HEK293 (cell line): ENCODE measurements around the gene HARS1.

Experiments used
- BCL11A ChIP-seq: fragments of 450-650 bp; formaldehyde crosslinking; IDR thresholded peaks from 2 replicates; pipeline ENCODE4 v1.5.1; 2016; ENCODE audit warnings: low read depth, missing biosample characterization, missing genetic modification characterization
- BCL11B ChIP-seq: fragments of 450-650 bp; formaldehyde crosslinking; IDR thresholded peaks from 2 replicates; pipeline ENCODE4 v1.5.1; 2016; ENCODE audit warnings: low read depth, missing biosample characterization, missing genetic modification characterization
- GLI4 ChIP-seq: fragments of 450-650 bp; formaldehyde crosslinking; IDR thresholded peaks from 2 replicates; pipeline ENCODE4 v1.5.1; 2016; ENCODE audit warnings: missing biosample characterization, missing genetic modification characterization
- KLF9 ChIP-seq: fragments of 450-650 bp; formaldehyde crosslinking; IDR thresholded peaks from 2 replicates; pipeline ENCODE4 v1.5.1; 2016; ENCODE audit warnings: missing biosample characterization, missing genetic modification characterization, low read depth
- MEIS1 ChIP-seq: sonication (generic); formaldehyde crosslinking; IDR thresholded peaks from 2 replicates; pipeline ENCODE4 v1.8.1; 2022; ENCODE audit warnings: missing genetic modification reagents, mild to moderate bottlenecking, borderline replicate concordance
- SCRT2 ChIP-seq: fragments of 450-650 bp; formaldehyde crosslinking; IDR thresholded peaks from 2 replicates; pipeline ENCODE4 v1.5.1; 2016; ENCODE audit warnings: missing biosample characterization, missing genetic modification characterization
- SP7 ChIP-seq: fragments of 450-650 bp; formaldehyde crosslinking; IDR thresholded peaks from 2 replicates; pipeline ENCODE4 v1.5.1; 2016; ENCODE audit warnings: missing biosample characterization, missing genetic modification characterization
- ZBTB1 ChIP-seq: fragments of 450-650 bp; formaldehyde crosslinking; IDR thresholded peaks from 2 replicates; pipeline ENCODE4 v1.5.1; 2016; ENCODE audit warnings: missing biosample characterization, missing genetic modification characterization
- ZBTB7A ChIP-seq: fragments of 450-650 bp; formaldehyde crosslinking; IDR thresholded peaks from 2 replicates; pipeline ENCODE4 v1.5.1; 2016; ENCODE audit warnings: low read depth, missing biosample characterization, missing genetic modification characterization
- ZFHX2 ChIP-seq: fragments of 450-650 bp; formaldehyde crosslinking; conservative IDR thresholded peaks from 2 replicates; pipeline ENCODE4 v1.5.1; 2016; ENCODE audit warnings: missing biosample characterization, missing genetic modification characterization
- ZFP69B ChIP-seq: fragments of 450-650 bp; formaldehyde crosslinking; IDR thresholded peaks from 2 replicates; pipeline ENCODE4 v1.5.1; 2016; ENCODE audit warnings: missing biosample characterization, missing genetic modification characterization
- ZNF10 ChIP-seq: fragments of 450-650 bp; formaldehyde crosslinking; IDR thresholded peaks from 2 replicates; pipeline ENCODE4 v1.5.1; 2017; ENCODE audit warnings: missing biosample characterization, missing genetic modification characterization
- ZNF114 ChIP-seq: fragments of 450-650 bp; formaldehyde crosslinking; IDR thresholded peaks from 2 replicates; pipeline ENCODE4 v1.5.0; 2017; ENCODE audit warnings: missing biosample characterization, missing genetic modification characterization
- ZNF354C ChIP-seq: fragments of 450-650 bp; formaldehyde crosslinking; IDR thresholded peaks from 2 replicates; pipeline ENCODE4 v1.5.1; 2016; ENCODE audit warnings: missing biosample characterization, missing genetic modification characterization, low read depth, borderline replicate concordance
- ZNF37A ChIP-seq: fragments of 450-650 bp; IDR thresholded peaks from 2 replicates; pipeline ENCODE4 v1.5.1; 2018; ENCODE audit warnings: missing biosample characterization, missing genetic modification characterization
- ZNF391 ChIP-seq: fragments of 450-650 bp; formaldehyde crosslinking; IDR thresholded peaks from 2 replicates; pipeline ENCODE4 v1.5.1; 2016; ENCODE audit warnings: low read depth, missing biosample characterization, missing genetic modification characterization, borderline replicate concordance
- ZNF544 ChIP-seq: fragments of 450-650 bp; formaldehyde crosslinking; IDR thresholded peaks from 2 replicates; pipeline ENCODE4 v1.5.0; 2017; ENCODE audit warnings: missing biosample characterization, missing genetic modification characterization
- ZNF548 ChIP-seq: fragments of 450-650 bp; formaldehyde crosslinking; IDR thresholded peaks from 2 replicates; pipeline ENCODE4 v1.5.1; 2016; ENCODE audit warnings: missing biosample characterization, missing genetic modification characterization
- ZNF585B ChIP-seq: fragments of 450-650 bp; formaldehyde crosslinking; IDR thresholded peaks from 2 replicates; pipeline ENCODE4 v1.5.1; 2016; ENCODE audit warnings: missing biosample characterization, missing genetic modification characterization
- ZNF776 ChIP-seq: fragments of 450-650 bp; formaldehyde crosslinking; IDR thresholded peaks from 2 replicates; pipeline ENCODE4 v1.5.0; 2017; ENCODE audit warnings: missing biosample characterization, missing genetic modification characterization, borderline replicate concordance
- ZNF785 ChIP-seq: fragments of 450-650 bp; formaldehyde crosslinking; IDR thresholded peaks from 2 replicates; pipeline ENCODE4 v1.5.1; 2016; ENCODE audit warnings: missing biosample characterization, missing genetic modification characterization
- ZSCAN16 ChIP-seq: fragments of 450-650 bp; formaldehyde crosslinking; IDR thresholded peaks from 2 replicates; pipeline ENCODE4 v1.5.1; 2016; ENCODE audit warnings: missing biosample characterization, missing genetic modification characterization
- ZXDB ChIP-seq: fragments of 450-650 bp; formaldehyde crosslinking; IDR thresholded peaks from 2 replicates; pipeline ENCODE4 v1.5.1; 2016; ENCODE audit warnings: missing biosample characterization, missing genetic modification characterization
- TF ChIP-seq, protein P1 (sequence below): fragments of 450-650 bp; formaldehyde crosslinking; IDR thresholded peaks from 2 replicates; pipeline ENCODE4 v1.5.1; 2016; ENCODE audit warnings: missing biosample characterization, missing genetic modification characterization
- TF ChIP-seq, protein P2 (sequence below): fragments of 450-650 bp; formaldehyde crosslinking; IDR thresholded peaks from 2 replicates; pipeline ENCODE4 v1.5.1; 2016; ENCODE audit warnings: missing biosample characterization, missing genetic modification characterization
- TF ChIP-seq, protein P3 (sequence below): fragments of 450-650 bp; formaldehyde crosslinking; IDR thresholded peaks from 2 replicates; pipeline ENCODE4; 2016; ENCODE audit warnings: missing biosample characterization, missing genetic modification characterization
- TF ChIP-seq, protein P4 (sequence below): fragments of 450-650 bp; formaldehyde crosslinking; IDR thresholded peaks from 2 replicates; pipeline ENCODE4 v1.5.1; 2016; ENCODE audit warnings: missing biosample characterization, missing genetic modification characterization
- TF ChIP-seq, protein P5 (sequence below): fragments of 450-650 bp; formaldehyde crosslinking; IDR thresholded peaks from 2 replicates; pipeline ENCODE4 v1.5.1; 2016; ENCODE audit warnings: missing biosample characterization, missing genetic modification characterization, borderline replicate concordance
- TF ChIP-seq, protein P6 (sequence below): fragments of 450-650 bp; formaldehyde crosslinking; optimal IDR thresholded peaks from 2 replicates; pipeline ENCODE3; 2016; ENCODE audit warnings: missing biosample characterization, mild to moderate bottlenecking, missing genetic modification characterization

The HARS1 gene

DNA sequence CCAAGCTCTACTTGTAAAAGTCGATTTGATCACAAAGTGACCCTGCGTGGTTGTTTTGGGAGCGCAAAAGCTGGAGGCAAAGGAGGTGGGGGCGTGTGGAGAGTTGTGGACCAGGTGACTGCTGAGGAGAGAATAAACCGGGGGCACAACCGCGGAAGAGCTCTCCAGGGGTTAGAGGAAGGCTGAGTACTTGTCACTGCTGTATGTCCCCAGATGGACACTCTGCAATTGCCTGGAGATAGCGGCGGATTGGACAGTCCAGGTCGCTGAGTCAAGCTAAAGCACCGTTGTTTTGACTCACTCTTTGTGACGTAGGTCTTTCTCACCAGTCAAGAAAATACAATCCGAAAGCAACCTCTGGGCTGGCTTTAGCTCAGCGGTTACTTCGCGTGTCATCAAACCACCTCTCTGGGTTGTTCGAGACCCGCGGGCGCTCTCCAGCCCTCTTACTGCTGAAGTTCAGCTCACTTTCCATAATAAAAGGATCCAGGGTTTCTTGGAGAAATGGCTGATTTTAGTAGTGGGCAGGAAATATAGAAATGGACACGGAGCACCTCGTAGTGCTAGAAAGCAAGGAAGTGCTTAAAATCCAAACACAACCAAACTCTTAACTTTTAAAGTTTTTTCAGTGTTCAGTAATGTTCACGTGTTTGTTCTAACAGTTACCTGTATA, 34.8 kb upstream of the HARS1 start (continued):
- TF ChIP-seq, protein P1, sequence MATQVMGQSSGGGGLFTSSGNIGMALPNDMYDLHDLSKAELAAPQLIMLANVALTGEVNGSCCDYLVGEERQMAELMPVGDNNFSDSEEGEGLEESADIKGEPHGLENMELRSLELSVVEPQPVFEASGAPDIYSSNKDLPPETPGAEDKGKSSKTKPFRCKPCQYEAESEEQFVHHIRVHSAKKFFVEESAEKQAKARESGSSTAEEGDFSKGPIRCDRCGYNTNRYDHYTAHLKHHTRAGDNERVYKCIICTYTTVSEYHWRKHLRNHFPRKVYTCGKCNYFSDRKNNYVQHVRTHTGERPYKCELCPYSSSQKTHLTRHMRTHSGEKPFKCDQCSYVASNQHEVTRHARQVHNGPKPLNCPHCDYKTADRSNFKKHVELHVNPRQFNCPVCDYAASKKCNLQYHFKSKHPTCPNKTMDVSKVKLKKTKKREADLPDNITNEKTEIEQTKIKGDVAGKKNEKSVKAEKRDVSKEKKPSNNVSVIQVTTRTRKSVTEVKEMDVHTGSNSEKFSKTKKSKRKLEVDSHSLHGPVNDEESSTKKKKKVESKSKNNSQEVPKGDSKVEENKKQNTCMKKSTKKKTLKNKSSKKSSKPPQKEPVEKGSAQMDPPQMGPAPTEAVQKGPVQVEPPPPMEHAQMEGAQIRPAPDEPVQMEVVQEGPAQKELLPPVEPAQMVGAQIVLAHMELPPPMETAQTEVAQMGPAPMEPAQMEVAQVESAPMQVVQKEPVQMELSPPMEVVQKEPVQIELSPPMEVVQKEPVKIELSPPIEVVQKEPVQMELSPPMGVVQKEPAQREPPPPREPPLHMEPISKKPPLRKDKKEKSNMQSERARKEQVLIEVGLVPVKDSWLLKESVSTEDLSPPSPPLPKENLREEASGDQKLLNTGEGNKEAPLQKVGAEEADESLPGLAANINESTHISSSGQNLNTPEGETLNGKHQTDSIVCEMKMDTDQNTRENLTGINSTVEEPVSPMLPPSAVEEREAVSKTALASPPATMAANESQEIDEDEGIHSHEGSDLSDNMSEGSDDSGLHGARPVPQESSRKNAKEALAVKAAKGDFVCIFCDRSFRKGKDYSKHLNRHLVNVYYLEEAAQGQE (tag by site-specific recombination), result peak; percentile 95
- TF ChIP-seq KLF9 (tag by site-specific recombination), result 0 out of 2 replicates have a peak, but pooled peaks have one; percentile 8
- TF ChIP-seq, protein P2, sequence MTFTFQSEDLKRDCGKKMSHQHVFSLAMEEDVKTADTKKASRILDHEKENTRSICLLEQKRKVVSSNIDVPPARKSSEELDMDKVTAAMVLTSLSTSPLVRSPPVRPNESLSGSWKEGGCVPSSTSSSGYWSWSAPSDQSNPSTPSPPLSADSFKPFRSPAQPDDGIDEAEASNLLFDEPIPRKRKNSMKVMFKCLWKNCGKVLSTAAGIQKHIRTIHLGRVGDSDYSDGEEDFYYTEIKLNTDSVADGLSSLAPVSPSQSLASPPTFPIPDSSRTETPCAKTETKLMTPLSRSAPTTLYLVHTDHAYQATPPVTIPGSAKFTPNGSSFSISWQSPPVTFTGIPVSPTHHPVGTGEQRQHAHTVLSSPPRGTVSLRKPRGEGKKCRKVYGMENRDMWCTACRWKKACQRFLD (tag by site-specific recombination), result no peak
- TF ChIP-seq, protein P3, sequence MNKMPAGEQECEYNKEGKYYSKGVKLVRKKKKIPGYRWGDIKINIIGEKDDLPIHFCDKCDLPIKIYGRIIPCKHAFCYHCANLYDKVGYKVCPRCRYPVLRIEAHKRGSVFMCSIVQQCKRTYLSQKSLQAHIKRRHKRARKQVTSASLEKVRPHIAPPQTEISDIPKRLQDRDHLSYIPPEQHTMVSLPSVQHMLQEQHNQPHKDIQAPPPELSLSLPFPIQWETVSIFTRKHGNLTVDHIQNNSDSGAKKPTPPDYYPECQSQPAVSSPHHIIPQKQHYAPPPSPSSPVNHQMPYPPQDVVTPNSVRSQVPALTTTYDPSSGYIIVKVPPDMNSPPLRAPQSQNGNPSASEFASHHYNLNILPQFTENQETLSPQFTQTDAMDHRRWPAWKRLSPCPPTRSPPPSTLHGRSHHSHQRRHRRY (tag by site-specific recombination), result no peak
- peak; percentile 87 for TF ChIP-seq SP7
- peak; percentile 86; the same call in 1 of the 2 replicates for TF ChIP-seq ZNF391 (tag by site-specific recombination)
- peak; percentile 23; the same call in 1 of the 2 replicates for TF ChIP-seq ZBTB7A (tag by site-specific recombination)
- TF ChIP-seq GLI4 (tag by site-specific recombination), result no peak
- no peak for TF ChIP-seq ZNF776 (tag by site-specific recombination)
- TF ChIP-seq ZNF585B, result no peak
- peak; percentile 34; the same call in 1 of the 2 replicates for TF ChIP-seq ZNF10 (tag by site-specific recombination)
- TF ChIP-seq ZFHX2 (tag by site-specific recombination), result peak; percentile 34; the same call in 1 of the 2 replicates
- TF ChIP-seq, protein P4, sequence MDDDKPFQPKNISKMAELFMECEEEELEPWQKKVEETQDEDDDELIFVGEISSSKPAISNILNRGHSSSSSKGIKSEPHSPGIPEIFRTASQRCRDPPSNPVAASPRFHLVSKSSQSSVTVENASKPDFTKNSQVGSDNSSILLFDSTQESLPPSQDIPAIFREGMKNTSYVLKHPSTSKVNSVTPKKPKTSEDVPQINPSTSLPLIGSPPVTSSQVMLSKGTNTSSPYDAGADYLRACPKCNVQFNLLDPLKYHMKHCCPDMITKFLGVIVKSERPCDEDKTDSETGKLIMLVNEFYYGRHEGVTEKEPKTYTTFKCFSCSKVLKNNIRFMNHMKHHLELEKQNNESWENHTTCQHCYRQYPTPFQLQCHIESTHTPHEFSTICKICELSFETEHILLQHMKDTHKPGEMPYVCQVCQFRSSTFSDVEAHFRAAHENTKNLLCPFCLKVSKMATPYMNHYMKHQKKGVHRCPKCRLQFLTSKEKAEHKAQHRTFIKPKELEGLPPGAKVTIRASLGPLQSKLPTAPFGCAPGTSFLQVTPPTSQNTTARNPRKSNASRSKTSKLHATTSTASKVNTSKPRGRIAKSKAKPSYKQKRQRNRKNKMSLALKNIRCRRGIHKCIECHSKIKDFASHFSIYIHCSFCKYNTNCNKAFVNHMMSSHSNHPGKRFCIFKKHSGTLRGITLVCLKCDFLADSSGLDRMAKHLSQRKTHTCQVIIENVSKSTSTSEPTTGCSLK (tag by site-specific recombination), result no peak
- peak; percentile 68 for TF ChIP-seq ZXDB (tag by site-specific recombination)
- no peak for TF ChIP-seq BCL11B (tag by site-specific recombination)
- no peak for TF ChIP-seq ZNF544 (tag by site-specific recombination)
- no peak for TF ChIP-seq ZNF114
- no peak for TF ChIP-seq ZNF548 (tag by site-specific recombination)
- no peak for TF ChIP-seq ZBTB1 (tag by site-specific recombination)
- no peak for TF ChIP-seq BCL11A (tag by site-specific recombination)
- TF ChIP-seq, protein P5, sequence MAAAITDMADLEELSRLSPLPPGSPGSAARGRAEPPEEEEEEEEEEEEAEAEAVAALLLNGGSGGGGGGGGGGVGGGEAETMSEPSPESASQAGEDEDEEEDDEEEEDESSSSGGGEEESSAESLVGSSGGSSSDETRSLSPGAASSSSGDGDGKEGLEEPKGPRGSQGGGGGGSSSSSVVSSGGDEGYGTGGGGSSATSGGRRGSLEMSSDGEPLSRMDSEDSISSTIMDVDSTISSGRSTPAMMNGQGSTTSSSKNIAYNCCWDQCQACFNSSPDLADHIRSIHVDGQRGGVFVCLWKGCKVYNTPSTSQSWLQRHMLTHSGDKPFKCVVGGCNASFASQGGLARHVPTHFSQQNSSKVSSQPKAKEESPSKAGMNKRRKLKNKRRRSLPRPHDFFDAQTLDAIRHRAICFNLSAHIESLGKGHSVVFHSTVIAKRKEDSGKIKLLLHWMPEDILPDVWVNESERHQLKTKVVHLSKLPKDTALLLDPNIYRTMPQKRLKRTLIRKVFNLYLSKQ (tag by site-specific recombination), result no peak
- TF ChIP-seq SCRT2 (tag by site-specific recombination), result peak; percentile 30; the same call in 1 of the 2 replicates
- TF ChIP-seq ZSCAN16, result peak; percentile 90
- no peak for TF ChIP-seq ZNF785
- TF ChIP-seq ZFP69B (tag by site-specific recombination), result peak; percentile 71; the same call in 1 of the 2 replicates
- TF ChIP-seq ZNF37A, result no peak
- no peak for TF ChIP-seq ZNF354C (tag by site-specific recombination)
- TF ChIP-seq MEIS1, result peak; percentile 85; the same call in 1 of the 2 replicates
- TF ChIP-seq, protein P6, sequence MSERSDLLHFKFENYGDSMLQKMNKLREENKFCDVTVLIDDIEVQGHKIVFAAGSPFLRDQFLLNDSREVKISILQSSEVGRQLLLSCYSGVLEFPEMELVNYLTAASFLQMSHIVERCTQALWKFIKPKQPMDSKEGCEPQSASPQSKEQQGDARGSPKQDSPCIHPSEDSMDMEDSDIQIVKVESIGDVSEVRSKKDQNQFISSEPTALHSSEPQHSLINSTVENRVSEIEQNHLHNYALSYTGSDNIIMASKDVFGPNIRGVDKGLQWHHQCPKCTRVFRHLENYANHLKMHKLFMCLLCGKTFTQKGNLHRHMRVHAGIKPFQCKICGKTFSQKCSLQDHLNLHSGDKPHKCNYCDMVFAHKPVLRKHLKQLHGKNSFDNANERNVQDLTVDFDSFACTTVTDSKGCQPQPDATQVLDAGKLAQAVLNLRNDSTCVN, result no peak
